Upper lobe of right lung (tissue), 1 donor: Measurements from ENCODE around the gene PJA2. TPM values are rescaled to one million over a fixed set of nuclear protein-coding genes. Genes with fewer than 3 reads are reported as not detected.

Experiments used
- ATAC-seq: fragments of 200-7000 bp; cut with Tn5 transposase; one replicate; pipeline ENCODE4 v1.9.1; 2020; ENCODE audit warnings: mild to moderate bottlenecking, moderate library complexity
- DNase-seq: peaks from one replicate; pipeline ENCODE4 v3.0.0-alpha.2; 2020
- H3K27ac ChIP-seq: fragments of 200-600 bp; one replicate; pipeline ENCODE4 v1.8.0; 2022
- H3K27me3 ChIP-seq: fragments of 200-600 bp; one replicate; pipeline ENCODE4 v1.8.0; 2022; ENCODE audit warnings: mild to moderate bottlenecking
- H3K36me3 ChIP-seq: fragments of 200-600 bp; one replicate; pipeline ENCODE4 v1.8.0; 2022
- H3K4me1 ChIP-seq: fragments of 200-600 bp; one replicate; pipeline ENCODE4 v1.8.0; 2022
- H3K4me3 ChIP-seq: fragments of 200-600 bp; one replicate; pipeline ENCODE4 v1.8.0; 2022; ENCODE audit warnings: mild to moderate bottlenecking
- H3K9me3 ChIP-seq: fragments of 200-600 bp; one replicate; pipeline ENCODE4 v1.8.0; 2022
- intact Hi-C: fragments of 100-400 bp; cut with DNase I; formaldehyde crosslinking; loops from one replicate; pipeline ENCODE4 v1.11.0; 2022
- total RNA-seq: library from RNA; stranded (reverse); fragmentation: NEBNext Ultra II Directional; extraction: Animal tissue kit (Norgen Biotek cat#: 25700); gene quantifications from one replicate; pipeline ENCODE4 v1.2.1, GENCODE V29; 2021
- TF ChIP-seq, protein P1 (sequence below): fragments of 200-600 bp; IDR thresholded peaks from one replicate; pipeline ENCODE4 v1.8.0; 2022; ENCODE audit warnings: antibody characterized with exemption
- donor health status: DM: no; HTN: yes; CAD: no; lungs with severe emphysema.

The PJA2 gene
- total RNA-seq, 1 donor from 2014 or later: 93.9 TPM

DNA sequence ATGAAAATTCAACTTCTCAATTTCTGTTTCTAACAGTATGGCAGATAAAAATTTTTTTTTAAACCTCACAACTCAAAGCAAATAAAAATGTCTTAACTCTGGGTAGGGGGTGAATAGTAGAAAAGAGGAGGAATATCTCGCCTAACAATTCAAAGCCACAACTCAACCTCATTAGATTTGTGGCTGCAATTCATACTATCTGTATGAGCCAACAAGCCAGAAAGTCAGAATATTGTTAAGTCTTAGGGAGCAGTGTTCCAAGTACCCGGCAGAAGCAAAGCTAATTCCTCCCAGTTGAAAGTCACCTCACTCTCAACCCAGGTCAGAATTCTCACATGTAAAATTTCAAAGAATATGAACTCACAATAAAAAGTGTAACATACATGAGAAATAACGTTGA lies 15.0 kb downstream of the PJA2 start:
- intact Hi-C loops: no loop called here
- Histone ChIP-seq H3K27ac (no peak overlapping the region), H3K36me3 (no peaks in the 10 kb centered on the region), H3K4me1 (peaks cover 4% of the 10 kb centered on the region), H3K9me3 (no peaks in the 10 kb centered on the region), H3K27me3 (no peaks in the 10 kb centered on the region), H3K4me3 (no peak overlapping the region)
- TF ChIP-seq, protein P1, sequence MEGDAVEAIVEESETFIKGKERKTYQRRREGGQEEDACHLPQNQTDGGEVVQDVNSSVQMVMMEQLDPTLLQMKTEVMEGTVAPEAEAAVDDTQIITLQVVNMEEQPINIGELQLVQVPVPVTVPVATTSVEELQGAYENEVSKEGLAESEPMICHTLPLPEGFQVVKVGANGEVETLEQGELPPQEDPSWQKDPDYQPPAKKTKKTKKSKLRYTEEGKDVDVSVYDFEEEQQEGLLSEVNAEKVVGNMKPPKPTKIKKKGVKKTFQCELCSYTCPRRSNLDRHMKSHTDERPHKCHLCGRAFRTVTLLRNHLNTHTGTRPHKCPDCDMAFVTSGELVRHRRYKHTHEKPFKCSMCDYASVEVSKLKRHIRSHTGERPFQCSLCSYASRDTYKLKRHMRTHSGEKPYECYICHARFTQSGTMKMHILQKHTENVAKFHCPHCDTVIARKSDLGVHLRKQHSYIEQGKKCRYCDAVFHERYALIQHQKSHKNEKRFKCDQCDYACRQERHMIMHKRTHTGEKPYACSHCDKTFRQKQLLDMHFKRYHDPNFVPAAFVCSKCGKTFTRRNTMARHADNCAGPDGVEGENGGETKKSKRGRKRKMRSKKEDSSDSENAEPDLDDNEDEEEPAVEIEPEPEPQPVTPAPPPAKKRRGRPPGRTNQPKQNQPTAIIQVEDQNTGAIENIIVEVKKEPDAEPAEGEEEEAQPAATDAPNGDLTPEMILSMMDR: no peak
- DNase-seq: no peak
- ATAC-seq: no peak

DNA sequence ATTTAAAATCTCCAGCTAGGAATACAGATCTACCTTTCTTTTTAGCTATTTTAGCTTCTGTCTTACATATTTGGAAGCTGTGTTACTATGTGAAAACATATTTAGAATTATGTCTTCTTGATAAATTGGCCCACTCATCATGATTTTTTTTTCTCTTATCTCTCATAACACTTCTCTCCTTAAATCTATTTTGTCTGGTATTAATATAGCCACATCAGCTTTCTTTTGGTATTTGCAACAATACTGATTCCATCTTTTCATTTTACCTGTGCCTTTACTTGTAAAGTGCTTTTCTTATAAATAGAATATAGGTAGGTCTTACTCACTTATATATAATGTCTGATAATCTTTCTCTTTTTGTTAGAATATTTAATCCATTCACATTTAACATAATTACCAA lies 19.6 kb downstream of the PJA2 start:
- H3K27me3 ChIP-seq: no peaks in the 10 kb centered on the region
- no peak overlapping the region for H3K27ac ChIP-seq
- intact Hi-C loops: no loop called here
- DNase-seq (no peak), ATAC-seq (no peak)
- H3K4me1 ChIP-seq: peaks cover 19% of the 10 kb centered on the region
- H3K9me3 ChIP-seq: no peaks in the 10 kb centered on the region
- TF ChIP-seq, protein P1: no peak
- no peak overlapping the region for H3K4me3 ChIP-seq
- H3K36me3 ChIP-seq: no peaks in the 10 kb centered on the region

DNA sequence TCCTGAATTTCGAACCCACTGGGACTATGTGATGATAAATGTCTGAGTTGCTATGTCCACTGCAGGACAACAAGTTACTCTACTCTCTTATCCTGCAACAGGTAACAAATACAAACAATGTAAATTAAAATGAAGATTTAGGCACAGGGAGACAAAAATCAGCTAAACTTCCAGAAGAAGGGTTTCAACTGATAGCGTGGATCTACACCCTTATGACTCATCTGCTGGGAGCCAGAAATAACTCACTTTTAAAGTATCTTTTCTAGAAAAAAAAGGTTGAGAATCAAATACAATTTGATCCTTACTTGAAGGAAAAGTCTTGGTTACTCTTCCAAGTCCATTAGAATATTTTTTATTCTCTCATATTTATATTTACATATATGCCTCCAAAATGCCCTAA lies 21.4 kb downstream of the PJA2 start:
- no peak overlapping the region for H3K27ac ChIP-seq
- H3K4me3 ChIP-seq: no peak overlapping the region
- DNase-seq (no peak), ATAC-seq (no peak)
- H3K27me3 ChIP-seq: no peaks in the 10 kb centered on the region
- TF ChIP-seq, protein P1: no peak
- peaks cover 16% of the 10 kb centered on the region for H3K4me1 ChIP-seq
- H3K9me3 ChIP-seq: no peaks in the 10 kb centered on the region
- H3K36me3 ChIP-seq: no peaks in the 10 kb centered on the region
- intact Hi-C loops: no loop called here

DNA sequence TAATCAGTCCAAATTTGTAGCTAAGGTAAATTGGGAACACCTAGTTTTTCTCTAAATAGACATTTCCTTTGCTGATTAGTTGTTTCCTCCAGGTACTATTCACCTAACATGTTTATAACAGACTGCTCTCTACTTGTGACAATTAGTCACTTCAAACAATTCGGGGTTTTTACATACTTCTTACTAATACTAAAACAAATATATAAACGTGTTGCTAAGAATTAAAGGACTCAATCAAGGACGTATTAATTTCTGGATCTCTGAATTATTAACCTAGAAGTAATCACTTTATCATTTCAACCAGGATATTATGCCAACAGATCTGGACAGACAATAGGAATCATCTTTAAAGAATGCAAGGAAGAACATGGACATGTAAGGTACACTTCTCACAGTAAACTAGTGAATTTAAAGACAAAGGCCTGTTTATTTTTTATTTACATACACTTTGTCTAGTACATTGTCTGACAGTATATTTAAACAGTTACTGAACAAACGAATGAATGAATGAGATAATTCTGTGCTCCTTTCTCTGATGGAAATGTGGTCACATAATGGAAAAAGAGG lies 22.3 kb downstream of the PJA2 start:
- TF ChIP-seq, protein P1: no peak
- Histone ChIP-seq H3K9me3 (no peaks in the 10 kb centered on the region), H3K4me1 (peaks cover 16% of the 10 kb centered on the region), H3K36me3 (peaks cover under 1% of the 10 kb centered on the region), H3K27me3 (no peaks in the 10 kb centered on the region), H3K27ac (no peak overlapping the region), H3K4me3 (no peak overlapping the region)
- intact Hi-C loops: no loop called here
- DNase-seq (no peak), ATAC-seq (no peak)

DNA sequence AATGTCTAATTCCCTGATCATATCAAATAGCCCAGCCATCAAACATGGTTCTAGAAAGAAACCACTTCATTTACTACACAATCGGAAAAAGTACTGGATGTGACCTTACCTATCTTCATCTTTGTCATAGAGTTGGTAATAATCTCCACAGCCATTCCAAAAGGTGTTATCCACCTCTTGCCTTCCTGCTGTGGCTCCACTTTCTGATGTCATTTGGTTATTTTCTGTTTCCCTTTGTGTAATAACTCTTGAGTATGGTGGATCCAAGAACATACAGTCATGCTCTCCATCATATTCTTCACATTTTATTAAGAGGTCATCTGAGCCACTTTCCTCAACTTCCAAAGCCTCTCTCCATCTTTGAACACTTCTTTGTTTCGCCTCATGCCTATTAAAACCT lies 31.7 kb downstream of the PJA2 start:
- DNase-seq: no peak
- Histone ChIP-seq H3K4me1 (no peaks in the 10 kb centered on the region), H3K27me3 (no peaks in the 10 kb centered on the region), H3K36me3 (peaks cover 64% of the 10 kb centered on the region), H3K4me3 (no peak overlapping the region), H3K9me3 (no peaks in the 10 kb centered on the region), H3K27ac (no peak overlapping the region)
- intact Hi-C loops: no loop called here
- TF ChIP-seq, protein P1: no peak
- no peak for ATAC-seq

DNA sequence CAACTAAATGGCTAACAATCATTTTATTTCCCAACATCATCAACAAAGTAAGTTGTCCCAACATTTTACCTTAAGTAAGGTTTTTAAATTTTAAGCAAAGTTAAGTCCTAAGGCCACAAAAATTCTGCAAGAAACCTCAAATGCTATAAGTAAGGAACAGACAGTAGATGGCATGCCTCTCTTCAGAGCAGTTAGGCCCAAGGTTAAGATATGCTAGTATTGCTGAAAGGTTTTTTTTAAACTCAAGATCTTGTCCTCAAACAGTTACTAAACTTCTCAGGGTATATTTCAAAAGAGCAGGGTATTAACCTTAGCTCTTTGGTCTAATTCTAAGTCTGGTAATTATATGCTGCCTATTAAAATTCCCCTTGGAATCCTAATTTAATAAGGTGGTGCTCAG lies 35.1 kb downstream of the PJA2 start:
- intact Hi-C loops: no loop called here
- DNase-seq (no peak), ATAC-seq (no peak)
- Histone ChIP-seq H3K4me1 (peaks cover 5% of the 10 kb centered on the region), H3K27me3 (no peaks in the 10 kb centered on the region), H3K36me3 (peaks cover 43% of the 10 kb centered on the region), H3K4me3 (no peak overlapping the region), H3K27ac (no peak overlapping the region), H3K9me3 (no peaks in the 10 kb centered on the region)
- TF ChIP-seq, protein P1: no peak
